ENCODE measurements around the gene SENP5. TPM values are rescaled to one million over a fixed set of nuclear protein-coding genes. Genes with fewer than 3 reads are reported as not detected.

The SENP5 gene
- total and polyA plus RNA-seq, 9 of the 15 experiments (the other 6 are each of a cell fraction or from before 2014, with no cell fraction given), result 18.3 to 59.7 (median 35.8) TPM

GRCh38 chr3:196837819-196838420 is 29.8 kb upstream of the SENP5 start (continued):
- TF ChIP-seq NCOA6 (IDR thresholded peaks at IDR 0.05), result no peak
- no peak for TF ChIP-seq THAP12 (CRISPR knock-in tag; IDR thresholded peaks at IDR 0.05)
- no peak for TF ChIP-seq ZNF282 (CRISPR knock-in tag; IDR thresholded peaks at IDR 0.05)
- TF ChIP-seq CBX5 (IDR thresholded peaks at IDR 0.05; ENCODE audit: borderline replicate concordance, low read depth), result no peak
- TF ChIP-seq SMARCA4 (IDR thresholded peaks at IDR 0.05), result no peak
- no peak for TF ChIP-seq MED1 (CRISPR knock-in tag; IDR thresholded peaks at IDR 0.05; ENCODE audit: borderline replicate concordance)
- TF ChIP-seq ZNF316 (IDR thresholded peaks at IDR 0.05), result no peak
- no peak for TF ChIP-seq SRSF3 (IDR thresholded peaks at IDR 0.05; ENCODE audit: insufficient read depth, low read length)
- TF ChIP-seq RBFOX2 (IDR thresholded peaks at IDR 0.05; ENCODE audit: low read depth, low read length), result no peak
- no peak for TF ChIP-seq DDX20 (tag; IDR thresholded peaks at IDR 0.05; ENCODE audit: low read depth)
- TF ChIP-seq RHOXF2B (CRISPR knock-in tag; conservative IDR thresholded peaks at IDR 0.05), result no peak
- no peak for TF ChIP-seq RERE (CRISPR knock-in tag; IDR thresholded peaks at IDR 0.05; ENCODE audit: borderline replicate concordance)

All from K562 (cell line).